Stimulated activated CD8-positive, alpha-beta memory T cell treated with anti-CD3 and anti-CD28 coated beads, Interleukin-12 subunit alpha, Interleukin-12 subunit beta, amount 100 ng/mL, for 24 hours (primary cell): Measurements from ENCODE around the gene CHN2.
A peak's percentile ranks its signal among the peaks of the same experiment; 100 is the strongest.

Experiments
- DNase-seq: peaks from one replicate; pipeline ENCODE4 v3.0.0-alpha.2; 2020; ENCODE audit errors: extremely low read depth

CHN2 gene

GRCh38 chr7:29224726-29225125, 30.2 kb downstream of the CHN2 start:
- no peak for DNase-seq

DNA sequence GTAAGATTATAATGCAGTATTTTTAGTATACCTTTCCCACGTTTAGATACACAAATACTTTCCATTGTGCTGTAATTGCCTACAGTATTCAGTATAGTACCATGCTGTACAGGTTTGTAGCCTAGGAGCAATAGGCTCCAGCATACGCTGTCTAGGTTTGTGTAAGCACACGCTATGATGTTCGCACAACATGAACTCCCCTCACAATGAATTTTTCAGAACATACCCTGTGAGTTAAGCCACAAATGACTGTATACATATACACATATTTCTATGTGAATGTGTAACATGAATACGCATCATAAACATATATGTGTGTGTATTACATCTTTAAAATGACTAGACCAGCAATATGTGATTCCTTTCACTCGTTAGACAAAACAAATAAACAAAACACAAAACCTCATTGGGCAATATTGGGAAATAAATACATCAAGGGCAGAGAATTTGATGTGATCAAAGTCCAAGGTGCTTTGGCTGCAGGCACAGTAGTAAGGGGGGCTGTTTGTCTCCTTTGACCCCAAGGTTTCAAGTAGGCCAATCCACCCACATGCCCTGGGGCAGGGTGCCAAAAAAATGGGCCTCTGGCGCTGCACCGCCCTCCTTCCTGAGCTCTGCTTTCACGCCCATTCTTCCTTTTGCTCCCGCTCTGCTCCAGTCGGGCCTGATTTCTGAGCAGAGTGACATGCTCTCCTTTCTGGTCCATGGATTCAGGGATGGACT, 33.9 kb downstream of the CHN2 start:
- DNase-seq = no peak

DNA sequence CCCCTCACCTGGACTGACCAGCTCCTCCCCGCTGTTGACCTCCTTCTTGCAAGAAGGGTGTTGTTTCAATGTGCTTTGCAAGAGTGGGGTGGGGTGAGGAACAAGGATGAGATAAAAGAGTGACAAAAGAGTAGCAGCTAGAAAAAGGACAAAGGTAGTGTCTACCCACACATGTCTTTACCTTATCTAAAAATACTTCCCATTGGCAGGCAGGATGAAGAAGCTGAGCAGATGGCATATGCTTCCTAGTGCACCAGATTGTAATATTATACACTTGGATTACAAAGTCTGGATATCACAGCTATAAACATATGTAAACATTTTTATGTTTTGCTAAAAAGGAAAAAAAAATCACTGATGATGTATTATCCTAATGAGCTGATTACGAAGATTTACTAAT, 34.5 kb downstream of the CHN2 start:
- DNase-seq = no peak

DNA sequence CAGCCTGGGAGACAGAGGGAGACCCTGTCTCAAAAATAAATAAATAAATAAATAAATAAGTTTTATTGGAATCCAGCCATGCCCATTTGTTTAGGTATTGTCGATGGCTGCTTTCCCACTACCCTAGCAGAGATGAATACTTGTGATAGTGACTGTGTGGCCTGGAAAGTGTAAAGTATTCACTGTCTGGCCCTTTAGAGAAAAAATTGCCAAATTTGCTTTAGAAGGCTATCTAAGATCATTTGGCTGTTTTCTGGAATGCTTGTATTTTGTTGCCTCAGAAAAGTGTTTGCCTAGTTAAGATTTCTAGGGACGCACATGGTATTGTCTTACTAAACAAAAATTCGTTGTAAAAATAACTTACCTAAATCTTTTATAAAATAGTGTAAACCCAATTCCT, 35.4 kb downstream of the CHN2 start:
- DNase-seq = no peak

GRCh38 chr7:29230871-29231345, 36.3 kb downstream of the CHN2 start:
- no peak for DNase-seq

DNA sequence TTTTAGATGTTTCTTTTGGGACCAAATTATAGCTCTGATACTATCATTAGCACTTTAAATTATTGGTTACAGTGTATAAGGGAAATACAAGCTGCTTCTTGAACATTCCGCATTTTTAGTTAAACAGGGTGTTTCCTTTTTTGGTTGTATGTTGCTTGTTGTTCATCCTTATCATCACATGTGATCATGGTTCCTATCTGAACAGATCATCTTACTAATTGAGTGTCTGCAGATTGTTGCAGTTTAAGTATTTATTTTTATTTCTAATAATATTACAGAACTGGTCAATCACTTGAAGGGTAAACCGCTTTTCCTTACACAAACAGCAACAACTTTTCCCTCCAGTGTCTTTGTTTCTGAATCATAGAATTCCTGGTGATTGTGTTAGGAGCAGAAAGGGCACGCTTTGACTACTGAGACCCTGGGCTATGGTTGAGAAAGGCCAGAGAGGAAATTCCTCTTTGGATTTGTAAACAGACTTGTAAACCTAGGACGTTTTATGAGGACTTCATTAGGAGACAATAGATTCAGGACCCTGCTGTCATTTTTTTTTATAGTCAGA, 37.2 kb downstream of the CHN2 start:
- no peak for DNase-seq

GRCh38 chr7:29234438-29234837, 39.9 kb downstream of the CHN2 start:
- no peak for DNase-seq

DNA sequence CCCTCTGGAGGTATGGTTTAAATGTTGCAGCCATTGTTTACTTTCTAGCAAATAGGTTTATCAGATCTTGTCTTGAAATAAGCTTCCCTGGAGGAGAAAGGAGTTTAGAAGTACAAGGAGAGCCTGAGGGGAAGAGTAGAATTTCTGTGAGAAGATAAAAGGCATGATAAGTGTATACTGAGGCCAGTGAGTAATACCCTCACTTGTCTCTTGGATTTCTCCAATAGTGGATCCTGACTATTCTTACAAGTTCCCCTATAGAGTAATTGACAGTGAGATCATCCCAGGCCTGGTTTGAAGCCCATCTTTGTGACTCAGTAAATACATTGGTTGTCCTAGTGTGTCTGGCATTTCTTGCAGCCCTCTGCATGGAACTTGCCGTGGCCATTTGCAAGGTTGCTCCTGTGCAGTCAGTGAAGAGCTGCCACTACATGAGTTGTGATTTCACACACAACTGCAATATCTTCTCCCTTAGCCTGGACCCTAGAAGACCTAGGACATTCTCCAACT, 41.6 kb downstream of the CHN2 start:
- no peak for DNase-seq

DNA sequence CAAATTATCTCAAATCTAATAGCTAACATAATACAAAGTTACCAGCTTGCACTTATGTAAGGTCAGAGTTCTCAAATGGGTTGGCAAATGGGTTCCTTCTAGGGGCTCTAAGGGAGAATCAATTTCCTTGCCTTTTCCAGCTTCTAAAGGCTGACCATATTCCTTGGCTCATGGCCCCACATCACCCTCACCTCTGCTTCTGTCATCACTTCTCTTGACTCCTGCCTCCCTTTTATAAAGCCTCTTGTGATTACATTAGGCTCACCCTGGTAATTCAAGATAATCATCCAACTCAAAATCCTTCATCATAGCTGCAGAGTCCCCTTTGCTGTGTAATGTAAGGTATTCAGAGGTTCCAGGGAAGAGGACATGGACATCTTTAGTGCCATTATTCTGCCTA, 42.1 kb downstream of the CHN2 start:
- no peak for DNase-seq

- DNase-seq = no peak
Measured at GRCh38 chr7:29237489-29237888, 42.9 kb downstream of the CHN2 start.

DNA sequence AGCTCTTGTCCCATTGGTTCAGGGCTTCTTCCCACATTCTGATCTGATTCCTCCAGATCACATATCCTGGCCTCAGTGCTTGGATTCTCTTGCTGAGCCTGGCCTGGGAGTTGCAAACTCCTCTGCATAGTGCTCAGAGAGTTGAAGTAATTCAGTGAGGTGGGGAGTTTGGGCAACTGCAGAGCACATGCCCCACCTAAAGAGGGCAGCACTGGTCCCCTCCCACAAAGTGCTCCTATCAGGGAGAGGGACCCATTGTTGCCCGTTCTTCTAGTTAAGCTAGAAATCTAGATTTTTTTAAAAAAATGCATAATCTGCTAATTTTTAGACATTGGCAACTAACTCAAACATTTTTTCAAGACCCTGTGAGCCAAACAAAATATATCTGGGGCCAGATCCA, 45.1 kb downstream of the CHN2 start:
- DNase-seq = no peak

GRCh38 chr7:29242265-29242664, 47.7 kb downstream of the CHN2 start:
- no peak for DNase-seq

GRCh38 chr7:29243910-29244655, 49.5 kb downstream of the CHN2 start:
- DNase-seq = peak; percentile 46

DNA sequence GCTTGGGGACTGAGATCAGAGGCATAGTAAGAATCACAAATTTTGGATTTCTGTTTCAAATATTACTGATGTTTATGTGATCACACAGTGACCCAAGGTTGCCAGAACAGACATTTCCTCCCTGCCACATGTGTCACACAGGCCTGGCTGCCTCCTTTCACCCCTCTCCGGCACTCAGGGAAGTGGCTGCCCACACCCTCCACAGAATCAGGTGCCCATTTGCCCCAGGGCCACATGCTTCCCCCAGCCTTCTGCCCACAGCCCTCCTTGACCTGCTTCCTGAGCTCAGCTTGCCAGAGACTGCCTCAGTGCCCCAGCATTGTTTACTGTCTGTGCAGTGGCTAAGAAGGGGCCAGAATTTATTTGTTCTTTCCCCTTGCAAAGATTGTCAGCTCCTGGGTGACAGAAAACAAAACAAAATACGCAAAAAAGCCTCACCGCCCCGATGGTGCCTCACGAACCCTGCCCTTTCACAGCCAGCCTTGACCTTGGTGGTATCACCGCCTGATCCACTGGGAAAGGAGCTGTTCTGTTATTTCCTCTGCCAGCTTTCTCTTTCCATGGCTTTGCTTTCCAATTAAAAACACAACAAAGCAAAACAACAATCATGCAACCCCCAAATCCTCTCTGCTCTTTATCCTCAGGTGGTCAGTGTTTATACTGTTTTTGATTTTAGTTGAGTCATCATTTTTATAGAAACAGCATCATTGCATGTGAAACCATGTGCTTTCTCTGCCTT, 52.8 kb downstream of the CHN2 start:
- no peak for DNase-seq

- no peak for DNase-seq
Measured at GRCh38 chr7:29247963-29248236, 53.3 kb downstream of the CHN2 start.

DNA sequence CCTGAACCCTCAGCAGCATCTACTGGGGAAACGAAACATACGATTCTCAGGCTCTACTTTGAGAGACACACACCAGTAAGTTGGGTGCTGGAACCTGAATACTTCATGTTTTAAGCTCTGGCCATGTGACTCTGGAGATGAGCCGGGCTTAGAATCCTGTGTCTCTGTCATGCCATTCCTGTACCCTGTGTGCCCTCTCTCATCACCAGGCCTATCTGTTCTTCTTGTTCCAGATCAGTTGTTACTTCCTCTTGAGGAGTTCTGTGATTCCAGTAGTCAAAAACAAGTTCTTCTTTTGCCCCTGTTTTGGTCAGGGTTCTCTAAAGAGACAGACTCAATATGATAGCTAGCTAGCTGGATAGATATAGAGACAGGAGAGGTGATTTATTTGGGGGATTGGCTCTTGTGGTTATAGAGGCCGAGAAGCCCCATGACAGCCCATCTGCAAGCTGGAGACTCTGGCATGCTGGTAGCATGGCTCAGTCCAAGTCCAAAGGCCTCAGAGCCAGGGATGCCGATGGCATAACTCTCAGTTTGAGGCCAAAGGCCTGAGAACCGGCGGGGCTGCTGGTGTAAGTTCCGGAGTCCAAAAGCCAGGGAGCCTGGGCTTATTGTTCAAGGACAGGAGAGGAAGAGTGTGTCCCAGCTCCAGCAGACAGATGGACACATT, 54.3 kb downstream of the CHN2 start:
- no peak for DNase-seq

- no peak for DNase-seq
Measured at GRCh38 chr7:29249383-29249750, 54.8 kb downstream of the CHN2 start.

DNA sequence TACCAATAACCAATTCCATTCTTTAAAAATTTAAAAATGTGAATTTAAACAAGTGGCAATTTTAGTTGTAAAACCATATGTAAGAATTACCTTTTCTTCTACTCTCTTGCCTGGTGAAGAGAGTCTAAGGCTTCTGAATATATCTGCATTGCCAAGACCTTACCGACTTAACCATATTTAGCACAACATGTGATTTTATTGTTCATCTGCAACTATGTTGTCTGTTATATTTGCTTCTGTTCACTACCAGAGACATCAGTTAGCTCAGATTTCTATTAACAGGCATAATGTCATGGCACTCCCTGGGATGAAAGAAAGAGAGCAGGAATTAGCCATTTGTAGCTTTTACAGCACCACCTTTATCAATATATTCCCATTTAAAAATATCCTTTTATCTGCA, 55.3 kb downstream of the CHN2 start:
- no peak for DNase-seq

- DNase-seq = no peak
Measured at GRCh38 chr7:29253225-29253624, 58.6 kb downstream of the CHN2 start.

- DNase-seq = no peak
Measured at GRCh38 chr7:29254591-29254990, 60.0 kb downstream of the CHN2 start.

GRCh38 chr7:29255199-29255878, 60.8 kb downstream of the CHN2 start:
- no peak for DNase-seq
